ENCODE results near the gene LCOR.

DNA sequence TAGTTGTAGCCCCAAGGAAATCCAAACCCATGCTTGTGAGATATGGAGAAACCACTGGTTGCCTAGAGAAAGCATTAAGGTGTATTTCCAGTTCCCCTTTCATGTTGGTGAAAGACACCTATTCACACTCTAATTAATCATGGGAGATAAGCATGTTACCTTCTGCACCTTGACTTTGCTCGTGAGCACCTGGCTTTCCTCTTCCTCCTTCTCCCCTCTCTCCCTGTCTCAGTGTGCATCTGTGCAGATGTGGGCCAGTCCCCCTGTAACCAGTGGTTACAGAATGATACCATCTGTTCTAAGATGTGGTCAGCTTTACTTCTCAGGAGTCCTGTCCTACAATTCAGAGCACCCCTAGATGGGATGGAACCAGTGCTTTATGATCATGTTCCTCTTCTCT lies 160.6 kb downstream of the LCOR start:
- TF ChIP-seq, protein P1, sequence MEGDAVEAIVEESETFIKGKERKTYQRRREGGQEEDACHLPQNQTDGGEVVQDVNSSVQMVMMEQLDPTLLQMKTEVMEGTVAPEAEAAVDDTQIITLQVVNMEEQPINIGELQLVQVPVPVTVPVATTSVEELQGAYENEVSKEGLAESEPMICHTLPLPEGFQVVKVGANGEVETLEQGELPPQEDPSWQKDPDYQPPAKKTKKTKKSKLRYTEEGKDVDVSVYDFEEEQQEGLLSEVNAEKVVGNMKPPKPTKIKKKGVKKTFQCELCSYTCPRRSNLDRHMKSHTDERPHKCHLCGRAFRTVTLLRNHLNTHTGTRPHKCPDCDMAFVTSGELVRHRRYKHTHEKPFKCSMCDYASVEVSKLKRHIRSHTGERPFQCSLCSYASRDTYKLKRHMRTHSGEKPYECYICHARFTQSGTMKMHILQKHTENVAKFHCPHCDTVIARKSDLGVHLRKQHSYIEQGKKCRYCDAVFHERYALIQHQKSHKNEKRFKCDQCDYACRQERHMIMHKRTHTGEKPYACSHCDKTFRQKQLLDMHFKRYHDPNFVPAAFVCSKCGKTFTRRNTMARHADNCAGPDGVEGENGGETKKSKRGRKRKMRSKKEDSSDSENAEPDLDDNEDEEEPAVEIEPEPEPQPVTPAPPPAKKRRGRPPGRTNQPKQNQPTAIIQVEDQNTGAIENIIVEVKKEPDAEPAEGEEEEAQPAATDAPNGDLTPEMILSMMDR (conservative IDR thresholded peaks at IDR 0.05; ENCODE audit: low read depth, low read length): no peak
- no peak for TF ChIP-seq EZH2phosphoT487 (IDR thresholded peaks at IDR 0.05; ENCODE audit: borderline replicate concordance, low read length)
- TF ChIP-seq EZH2 (IDR thresholded peaks at IDR 0.05; ENCODE audit: low read length, unreplicated experiment): no peak

Data from PC-3 (cell line).